Panc1 (cell line): Measurements from ENCODE around the gene FRMD7.

Experiments
- CTCF ChIP-seq: fragments of 450-650 bp; IDR thresholded peaks from 2 replicates; pipeline ENCODE4 v1.5.1; 2017; ENCODE audit warnings: mild to moderate bottlenecking
- POLR2AphosphoS5 ChIP-seq: IDR thresholded peaks from 2 replicates; pipeline ENCODE4 v1.6.1; 2012; ENCODE audit warnings: mild to moderate bottlenecking, low read depth, low read length, moderate library complexity
- REST ChIP-seq, 2 experiments: IDR thresholded peaks; 2 replicates each; pipeline ENCODE4 v1.6.1; 2011 to 2012; ENCODE audit warnings: low read depth in 2 of 2, control low read depth in 1 of 2, low read length in 1 of 2, mild to moderate bottlenecking in 1 of 2, moderate library complexity in 1 of 2; ENCODE audit not compliant: insufficient read depth in 1 of 2
- SIN3A ChIP-seq: IDR thresholded peaks from 2 replicates; pipeline ENCODE4 v1.6.1; 2012; ENCODE audit warnings: low read depth, mild to moderate bottlenecking, low read length, moderate library complexity, borderline replicate concordance; ENCODE audit not compliant: insufficient read depth
- TCF7L2 ChIP-seq: IDR thresholded peaks from 2 replicates; pipeline ENCODE4 v1.6.1; 2011; ENCODE audit warnings: mild to moderate bottlenecking, low read depth, low read length, inconsistent platforms

- no peak for TF ChIP-seq CTCF
- no peak for TF ChIP-seq POLR2AphosphoS5
- TF ChIP-seq SIN3A, result no peak
- no peak for TF ChIP-seq REST (IDR thresholded peaks at IDR 0.05; ENCODE audit: insufficient read depth in 1 of 2, low read depth in 2 of 2, low read length in 1 of 2)
- no peak for TF ChIP-seq TCF7L2
Measured at GRCh38 chrX:132041015-132041414, 86.8 kb downstream of the FRMD7 start.
